PC-3 (cell line): ENCODE data around the gene WNK1.

Source experiments
- EZH2 ChIP-seq: fragments of 300-600 bp; sonication (generic); IDR thresholded peaks from one replicate; pipeline ENCODE4 v1.6.1; 2017; ENCODE audit warnings: antibody characterized with exemption, mild to moderate bottlenecking, low read length; ENCODE audit not compliant: unreplicated experiment
- TF ChIP-seq, protein P1 (sequence below): fragments of 300-600 bp; sonication (generic); conservative IDR thresholded peaks from 2 replicates; pipeline ENCODE4 v1.5.1; 2017; ENCODE audit warnings: antibody characterized with exemption, low read depth, mild to moderate bottlenecking, low read length

DNA sequence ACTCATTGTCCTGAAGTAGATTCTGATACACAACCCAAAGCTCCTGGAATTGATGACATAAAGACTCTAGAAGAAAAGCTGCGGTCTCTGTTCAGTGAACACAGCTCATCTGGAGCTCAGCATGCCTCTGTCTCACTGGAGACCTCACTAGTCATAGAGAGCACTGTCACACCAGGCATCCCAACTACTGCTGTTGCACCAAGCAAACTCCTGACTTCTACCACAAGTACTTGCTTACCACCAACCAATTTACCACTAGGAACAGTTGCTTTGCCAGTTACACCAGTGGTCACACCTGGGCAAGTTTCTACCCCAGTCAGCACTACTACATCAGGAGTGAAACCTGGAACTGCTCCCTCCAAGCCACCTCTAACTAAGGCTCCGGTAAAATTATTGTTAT is 133.3 kb downstream of the WNK1 start:
- no peak for TF ChIP-seq EZH2
- TF ChIP-seq, protein P1, sequence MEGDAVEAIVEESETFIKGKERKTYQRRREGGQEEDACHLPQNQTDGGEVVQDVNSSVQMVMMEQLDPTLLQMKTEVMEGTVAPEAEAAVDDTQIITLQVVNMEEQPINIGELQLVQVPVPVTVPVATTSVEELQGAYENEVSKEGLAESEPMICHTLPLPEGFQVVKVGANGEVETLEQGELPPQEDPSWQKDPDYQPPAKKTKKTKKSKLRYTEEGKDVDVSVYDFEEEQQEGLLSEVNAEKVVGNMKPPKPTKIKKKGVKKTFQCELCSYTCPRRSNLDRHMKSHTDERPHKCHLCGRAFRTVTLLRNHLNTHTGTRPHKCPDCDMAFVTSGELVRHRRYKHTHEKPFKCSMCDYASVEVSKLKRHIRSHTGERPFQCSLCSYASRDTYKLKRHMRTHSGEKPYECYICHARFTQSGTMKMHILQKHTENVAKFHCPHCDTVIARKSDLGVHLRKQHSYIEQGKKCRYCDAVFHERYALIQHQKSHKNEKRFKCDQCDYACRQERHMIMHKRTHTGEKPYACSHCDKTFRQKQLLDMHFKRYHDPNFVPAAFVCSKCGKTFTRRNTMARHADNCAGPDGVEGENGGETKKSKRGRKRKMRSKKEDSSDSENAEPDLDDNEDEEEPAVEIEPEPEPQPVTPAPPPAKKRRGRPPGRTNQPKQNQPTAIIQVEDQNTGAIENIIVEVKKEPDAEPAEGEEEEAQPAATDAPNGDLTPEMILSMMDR: no peak
